H1 (cell line): ENCODE results near the gene RREB1. TPM values are rescaled to one million over a fixed set of nuclear protein-coding genes. Genes with fewer than 3 reads are reported as not detected.

Experiments
- CTCF ChIA-PET: fragments of 300-600 bp; sonication (Branson Sonifier 250); formaldehyde crosslinking; loops from one replicate; lab custom pipeline; 2021; ENCODE audit not compliant: partially characterized antibody; lab: Charles Lee
- POLR2A ChIA-PET: fragments of 300-600 bp; sonication (Branson Sonifier 250); formaldehyde crosslinking; loops from one replicate; lab custom pipeline; 2021; ENCODE audit warnings: inconsistent platforms; ENCODE audit not compliant: partially characterized antibody; lab: Charles Lee
- DNase-seq, 2 experiments: peaks; one replicate each; pipeline versions ENCODE4 v3.0.0 to v3.0.0-alpha.2; 2010 to 2022; ENCODE audit warnings: low spot score in 2 of 2, low read depth in 1 of 2, mixed read lengths in 1 of 2
- FAIRE-seq: peaks from 2 replicates; lab custom pipeline; 2011; peaks lifted over from hg19 to GRCh38; lab: Jason Lieb, UNC
- H2AFZ ChIP-seq: 2 replicates; pipeline ENCODE4 v1.8.1; 2012; ENCODE audit warnings: low read length, inconsistent platforms
- H2AK5ac ChIP-seq: 2 replicates; pipeline ENCODE4 v1.6.1; 2013; ENCODE audit warnings: low read depth, low read length
- H2BK120ac ChIP-seq: replicated peaks from 2 replicates; pipeline ENCODE3; 2013; ENCODE audit warnings: low read depth, low read length, inconsistent platforms
- H2BK12ac ChIP-seq: 2 replicates; pipeline ENCODE4 v1.6.1; 2013; ENCODE audit warnings: low read depth, low read length
- H2BK15ac ChIP-seq: 2 replicates; pipeline ENCODE4 v1.6.1; 2013; ENCODE audit warnings: low read length
- H2BK20ac ChIP-seq: 2 replicates; pipeline ENCODE4 v1.6.1; 2013; ENCODE audit warnings: low read length
- H2BK5ac ChIP-seq: 2 replicates; pipeline ENCODE4 v1.6.1; 2013; ENCODE audit warnings: low read depth, low read length
- H3K14ac ChIP-seq: 2 replicates; pipeline ENCODE4 v1.6.1; 2013; ENCODE audit warnings: inconsistent platforms; ENCODE audit not compliant: insufficient read length
- H3K18ac ChIP-seq: 2 replicates; pipeline ENCODE4 v1.6.1; 2013; ENCODE audit warnings: low read length; ENCODE audit errors: extremely low read depth
- H3K23ac ChIP-seq: 2 replicates; pipeline ENCODE4 v1.6.1; 2013; ENCODE audit warnings: inconsistent platforms; ENCODE audit not compliant: insufficient read length
- H3K23me2 ChIP-seq: 2 replicates; pipeline ENCODE4 v1.6.1; 2013; ENCODE audit warnings: low read depth, low read length
- H3K27ac ChIP-seq: 2 replicates; pipeline ENCODE4 v1.6.1; 2011; ENCODE audit warnings: low read depth, low read length, inconsistent platforms
- H3K27me3 ChIP-seq, 4 experiments: replicated peaks in 1 of 4; 1 replicate in 1 of 4; 2 replicates in 3 of 4; pipeline versions ENCODE4 v1.6.1 to v1.8.1; 2011 to 2013; ENCODE audit warnings: low read length in 3 of 4, mild to moderate bottlenecking in 3 of 4, inconsistent platforms in 2 of 4, mixed read lengths in 2 of 4, moderate library complexity in 1 of 4; ENCODE audit not compliant: control insufficient read depth in 3 of 4, insufficient read depth in 3 of 4; ENCODE audit errors: extremely low read depth in 1 of 4
- H3K36me3 ChIP-seq, 4 experiments: 2 replicates each; pipeline versions ENCODE4 v1.6.1 to v1.8.1; 2011 to 2013; ENCODE audit warnings: mild to moderate bottlenecking in 4 of 4, low read length in 3 of 4, moderate library complexity in 2 of 4, control low read depth in 1 of 4, inconsistent platforms in 1 of 4; ENCODE audit not compliant: insufficient read depth in 4 of 4, control insufficient read depth in 2 of 4
- H3K4ac ChIP-seq: replicated peaks from 2 replicates; pipeline ENCODE3; 2013; ENCODE audit warnings: low read length, low read depth, mixed read lengths, inconsistent platforms; ENCODE audit not compliant: insufficient read length
- H3K4me1 ChIP-seq, 4 experiments: replicated peaks in 1 of 4; 1 replicate in 1 of 4; 2 replicates in 3 of 4; pipeline versions ENCODE4 v1.6.1 to v1.8.1; 2011 to 2013; ENCODE audit warnings: low read length in 3 of 4, inconsistent platforms in 2 of 4, mixed read lengths in 1 of 4; ENCODE audit not compliant: insufficient read depth in 4 of 4, control insufficient read depth in 3 of 4
- H3K4me2 ChIP-seq, 2 experiments: 2 replicates each; pipeline versions ENCODE4 v1.6.1 to v1.8.1; 2011 to 2013; ENCODE audit warnings: low read depth in 2 of 2, low read length in 2 of 2, control low read depth in 1 of 2, inconsistent platforms in 1 of 2, mild to moderate bottlenecking in 1 of 2; ENCODE audit not compliant: insufficient read depth in 1 of 2
- H3K4me3 ChIP-seq, 4 experiments: fragments of 200-600, 300-600 bp in 1 of 4; sonication (generic), shearing (Covaris generic), sonication (Bioruptor Twin) in 1 of 4; 2 replicates each; pipeline versions ENCODE4 v1.5.1 to v1.8.1; 2011 to 2016; ENCODE audit warnings: low read length in 4 of 4, low read depth in 3 of 4, control low read depth in 2 of 4, inconsistent platforms in 2 of 4, mild to moderate bottlenecking in 2 of 4, mixed read lengths in 1 of 4, moderate library complexity in 1 of 4; ENCODE audit not compliant: insufficient read depth in 2 of 4; ENCODE audit errors: extremely low read depth in 1 of 4
- H3K56ac ChIP-seq: replicated peaks from 2 replicates; pipeline ENCODE3; 2013; ENCODE audit warnings: low read depth, mild to moderate bottlenecking, mixed read lengths, low read length, inconsistent platforms; ENCODE audit not compliant: insufficient read length
- H3K79me1 ChIP-seq: 2 replicates; pipeline ENCODE4 v1.6.1; 2013; ENCODE audit warnings: low read depth, low read length, control low read depth
- H3K79me2 ChIP-seq, 2 experiments: 2 replicates each; pipeline versions ENCODE4 v1.6.1 to v1.8.1; 2012 to 2013; ENCODE audit warnings: low read length in 2 of 2, mild to moderate bottlenecking in 2 of 2, inconsistent platforms in 1 of 2; ENCODE audit not compliant: insufficient read depth in 2 of 2, control insufficient read depth in 1 of 2
- H3K9ac ChIP-seq, 4 experiments: replicated peaks in 1 of 4; 1 replicate in 1 of 4; 2 replicates in 3 of 4; pipeline versions ENCODE4 v1.6.1 to v1.8.1; 2011 to 2013; ENCODE audit warnings: low read depth in 3 of 4, low read length in 3 of 4, control low read depth in 2 of 4, mild to moderate bottlenecking in 2 of 4, moderate library complexity in 2 of 4, inconsistent platforms in 1 of 4; ENCODE audit errors: extremely low read depth in 1 of 4
- H3K9me3 ChIP-seq, 2 experiments: 2 replicates each; pipeline versions ENCODE4 v1.6.1 to v1.8.1; 2012 to 2013; ENCODE audit warnings: mild to moderate bottlenecking in 2 of 2, moderate library complexity in 2 of 2, control low read depth in 1 of 2, inconsistent platforms in 1 of 2, low read depth in 1 of 2, low read length in 1 of 2, mixed read lengths in 1 of 2; ENCODE audit not compliant: insufficient read depth in 2 of 2
- H4K20me1 ChIP-seq, 2 experiments: replicated peaks in 1 of 2; 2 replicates each; pipeline versions ENCODE3 to v1.8.1; 2011 to 2013; ENCODE audit warnings: inconsistent platforms in 2 of 2, low read length in 2 of 2, mild to moderate bottlenecking in 1 of 2; ENCODE audit not compliant: insufficient read depth in 2 of 2, control insufficient read depth in 1 of 2
- H4K5ac ChIP-seq: 2 replicates; pipeline ENCODE4 v1.6.1; 2013; ENCODE audit warnings: low read length, low read depth, mixed read lengths, inconsistent platforms; ENCODE audit not compliant: insufficient read length
- H4K8ac ChIP-seq: 2 replicates; pipeline ENCODE4 v1.8.0; 2013; ENCODE audit warnings: mild to moderate bottlenecking, moderate library complexity, low read length, inconsistent platforms; ENCODE audit not compliant: insufficient read depth; ENCODE audit errors: extremely low read depth
- H4K91ac ChIP-seq: replicated peaks from 2 replicates; pipeline ENCODE3; 2013; ENCODE audit warnings: low read length, mixed read lengths, inconsistent platforms; ENCODE audit not compliant: insufficient read length
- CTBP2 ChIP-seq: IDR thresholded peaks from 2 replicates; pipeline ENCODE4 v1.7.0; 2011; ENCODE audit warnings: borderline replicate concordance, mild to moderate bottlenecking, moderate library complexity, mixed read lengths, low read length; ENCODE audit not compliant: insufficient read depth, insufficient read length
- POU5F1 ChIP-seq: IDR thresholded peaks from 2 replicates; pipeline ENCODE4 v1.6.1; 2011; ENCODE audit warnings: low read depth, mild to moderate bottlenecking, low read length, moderate library complexity
- RBBP5 ChIP-seq: IDR thresholded peaks from 2 replicates; pipeline ENCODE4 v1.7.1; 2012; ENCODE audit warnings: low read depth, mild to moderate bottlenecking, inconsistent platforms, low read length, moderate library complexity, borderline replicate concordance
- SAP30 ChIP-seq: fragments of 300-600 bp; sonication (generic); IDR thresholded peaks from 2 replicates; pipeline ENCODE4 v1.7.1; 2012; ENCODE audit warnings: low read length, moderate library complexity, mild to moderate bottlenecking, inconsistent platforms; ENCODE audit not compliant: insufficient read depth, insufficient replicate concordance
- SIN3A ChIP-seq, 2 experiments: IDR thresholded peaks in 1 of 2; conservative IDR thresholded peaks in 1 of 2; 2 replicates each; pipeline ENCODE4 v1.6.1; 2011 to 2012; ENCODE audit warnings: low read length in 2 of 2, improper control_type of control experiment in 1 of 2, low read depth in 1 of 2, mild to moderate bottlenecking in 1 of 2
- SIRT6 ChIP-seq: IDR thresholded peaks from one replicate; pipeline ENCODE4 v1.7.1; 2012; ENCODE audit warnings: low read length, inconsistent platforms
- TEAD4 ChIP-seq: IDR thresholded peaks from 2 replicates; pipeline ENCODE4 v1.6.1; 2012; ENCODE audit warnings: low read depth, low read length, inconsistent platforms, mixed read lengths
- WGBS, 2 experiments: shearing (Covaris generic) in 1 of 2; methylation state at CpG; one replicate each; pipeline versions ENCODE4 v1.1.6 to v1.1.7; 2013 to 2015; ENCODE audit warnings: low lambda C conversion rate in 2 of 2, mixed read lengths in 2 of 2, inconsistent platforms in 1 of 2, low coverage in 1 of 2, missing lambda C conversion rate in 1 of 2; ENCODE audit not compliant: insufficient replicate concordance in 2 of 2, insufficient coverage in 1 of 2, insufficient read length in 1 of 2; ENCODE audit errors: extremely low coverage in 1 of 2, missing lambda C conversion rate in 1 of 2; 5-methylcytosine and 5-hydroxymethylcytosine counted together
- polyA plus RNA-seq, 7 experiments: library from polyadenylated mRNA; depleted of rRNA in 3 of 7; stranded (reverse) in 5 of 7; unstranded in 2 of 7; fragments of >200 nt in 5 of 7; fragments of 200-250 nt in 2 of 7; gene quantifications; 1 replicate in 5 of 7; 2 replicates in 1 of 7; 4 replicates in 1 of 7; pipeline versions ENCODE4 v1.2.1 to v1.2.3, GENCODE V29; 2011 to 2013; ENCODE audit warnings: missing spikeins in 2 of 7, mixed read lengths in 2 of 7
- total RNA-seq: library from RNA; stranded (reverse); fragmentation: NEBNext Ultra II Directional; extraction: Animal tissue kit (Norgen Biotek cat#: 25700); gene quantifications from 2 replicates; pipeline ENCODE4 v1.2.1, GENCODE V29; 2021
- TF ChIP-seq, protein P1 (sequence below): IDR thresholded peaks from 2 replicates; pipeline ENCODE4 v1.6.1; 2012; ENCODE audit warnings: inconsistent platforms
- TF ChIP-seq, protein P2 (sequence below): IDR thresholded peaks from 2 replicates; pipeline ENCODE4 v1.6.1; 2012; ENCODE audit warnings: low read length, inconsistent platforms

RREB1 gene
- total and polyA plus RNA-seq, 2 of the 8 experiments (the other 6 are each of a cell fraction or from before 2014, with no cell fraction given), result 3.9 to 34.7 TPM

DNA sequence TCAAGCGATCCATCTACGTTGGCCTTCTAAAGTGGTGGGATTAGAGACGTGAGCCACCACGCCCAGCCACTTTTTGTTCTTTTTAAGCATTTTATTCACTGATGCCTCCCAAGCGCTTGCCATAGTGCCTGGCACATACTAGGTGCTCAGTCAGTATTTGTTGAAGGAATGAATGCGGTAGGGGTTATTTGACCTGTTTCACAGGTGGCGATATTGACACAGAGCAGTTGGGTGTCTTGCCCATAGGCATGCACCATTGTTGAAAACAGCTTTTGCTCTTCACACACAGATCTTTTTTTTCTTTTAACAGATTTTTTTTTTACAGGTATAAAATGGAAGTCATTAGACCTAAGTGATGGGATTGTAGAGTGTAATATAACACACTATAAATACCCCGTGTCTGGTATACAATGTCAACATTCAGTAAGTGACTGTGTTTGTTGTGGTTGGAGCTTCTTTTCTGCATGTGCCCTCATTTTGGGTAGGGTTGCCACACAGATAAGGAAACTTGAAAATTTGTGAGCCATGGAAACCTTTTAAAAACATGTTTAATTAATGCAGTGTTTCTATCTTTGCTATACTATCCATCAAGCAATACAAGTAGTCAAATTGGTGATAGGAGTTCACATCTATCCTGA, 24.8 kb downstream of the RREB1 start:
- Histone ChIP-seq H4K20me1 (peaks cover 3 to 4% of the 10 kb centered on the region in 2 experiments), H3K36me3 (no peaks in the 10 kb centered on the region), H2BK20ac (no peak overlapping the region), H3K9ac (no peak overlapping the region), H3K9me3 (no peaks in the 10 kb centered on the region), H2AFZ (no peak overlapping the region), H3K4me1 (peaks cover 4 to 8% (median 7%) of the 10 kb centered on the region in 4 experiments; a peak in 6 of 7 replicates), H3K27ac (no peak overlapping the region), H4K91ac (no peak overlapping the region), H2BK12ac (no peak overlapping the region), H2BK5ac (no peak overlapping the region; the same call in 1 of the 2 replicates), H3K4me3 (no peak overlapping the region), H3K18ac (no peak overlapping the region), H3K56ac (no peak overlapping the region), H3K23me2 (no peaks in the 10 kb centered on the region), H3K27me3 (no peaks in the 10 kb centered on the region), H2BK15ac (no peak overlapping the region), H2BK120ac (no peak overlapping the region), H4K5ac (no peak overlapping the region), H3K23ac (no peak overlapping the region), H3K4me2 (no peak overlapping the region), H4K8ac (no peak overlapping the region), H3K14ac (no peak overlapping the region), H2AK5ac (no peak overlapping the region), H3K4ac (no peak overlapping the region), H3K79me2 (peaks cover 0 to 75% of the 10 kb centered on the region in 2 experiments; a peak in 2 of 4 replicates), H3K79me1 (peaks cover 20% of the 10 kb centered on the region)
- 93% methylated on average over 8 of the region's 8 CpGs; no CpG with 5 or more reads in 1 of the 2 experiments for WGBS, 2 experiments
- FAIRE-seq (no peak), DNase-seq (no peak)
- POLR2A ChIA-PET, result interaction anchor here (0.7 to 0.9 kb wide), 3 partner anchors 13 to 25 kb away, joined by 3 to 4 read pairs (median 3); partner anchors contain the start of gene RREB1
- CTCF ChIA-PET, result interaction anchor here (0.6 to 2.1 kb wide), 6 partner anchors 13 to 344 kb away, joined by 3 to 4 read pairs (median 3); no protein-coding TSS in a partner anchor
- TF ChIP-seq RBBP5, result no peak
- TF ChIP-seq SIN3A (conservative IDR thresholded peaks at IDR 0.05 in 1 of 2, IDR thresholded peaks at IDR 0.05 in 1 of 2; ENCODE audit: low read depth in 1 of 2, low read length in 2 of 2), result no peak
- TF ChIP-seq SIRT6, result no peak
- TF ChIP-seq, protein P1, sequence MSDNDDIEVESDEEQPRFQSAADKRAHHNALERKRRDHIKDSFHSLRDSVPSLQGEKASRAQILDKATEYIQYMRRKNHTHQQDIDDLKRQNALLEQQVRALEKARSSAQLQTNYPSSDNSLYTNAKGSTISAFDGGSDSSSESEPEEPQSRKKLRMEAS, result no peak
- no peak for TF ChIP-seq CTBP2
- TF ChIP-seq TEAD4, result no peak
- TF ChIP-seq, protein P2, sequence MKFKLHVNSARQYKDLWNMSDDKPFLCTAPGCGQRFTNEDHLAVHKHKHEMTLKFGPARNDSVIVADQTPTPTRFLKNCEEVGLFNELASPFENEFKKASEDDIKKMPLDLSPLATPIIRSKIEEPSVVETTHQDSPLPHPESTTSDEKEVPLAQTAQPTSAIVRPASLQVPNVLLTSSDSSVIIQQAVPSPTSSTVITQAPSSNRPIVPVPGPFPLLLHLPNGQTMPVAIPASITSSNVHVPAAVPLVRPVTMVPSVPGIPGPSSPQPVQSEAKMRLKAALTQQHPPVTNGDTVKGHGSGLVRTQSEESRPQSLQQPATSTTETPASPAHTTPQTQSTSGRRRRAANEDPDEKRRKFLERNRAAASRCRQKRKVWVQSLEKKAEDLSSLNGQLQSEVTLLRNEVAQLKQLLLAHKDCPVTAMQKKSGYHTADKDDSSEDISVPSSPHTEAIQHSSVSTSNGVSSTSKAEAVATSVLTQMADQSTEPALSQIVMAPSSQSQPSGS, result no peak
- TF ChIP-seq SAP30, result no peak
- no peak for TF ChIP-seq POU5F1
